HG03135 (cell line): ENCODE data around the gene OBSCN.
"Not testable (repeated sequence)": the region's sequence is repeated elsewhere in the genome, so short reads cannot be mapped to it uniquely, and the experiment has no call there.

Source experiments
- ATAC-seq: cut with Tn5 transposase; IDR thresholded peaks from one replicate; pipeline ENCODE4 v1.9.1; 2021; ENCODE audit warnings: mild to moderate bottlenecking, moderate library complexity; ENCODE audit not compliant: unreplicated experiment

Gene OBSCN

GRCh38 chr1:228225165-228225710 is 17.4 kb downstream of the OBSCN start:
- no peak for ATAC-seq

- ATAC-seq: no peak
These were observed 17.9 kb downstream of the OBSCN start for GRCh38 chr1:228225740-228226139.

- ATAC-seq: no peak
These were observed 18.5 kb downstream of the OBSCN start for GRCh38 chr1:228226141-228226874.

GRCh38 chr1:228226956-228227791 is 19.3 kb downstream of the OBSCN start:
- no peak for ATAC-seq

- ATAC-seq: not testable (repeated sequence)
These were observed 20.3 kb downstream of the OBSCN start for GRCh38 chr1:228228147-228228546.

- no peak for ATAC-seq
These were observed 20.8 kb downstream of the OBSCN start for GRCh38 chr1:228228601-228229074.

GRCh38 chr1:228231189-228231588 is 23.3 kb downstream of the OBSCN start:
- no peak for ATAC-seq

GRCh38 chr1:228233136-228233535 is 25.3 kb downstream of the OBSCN start:
- no peak for ATAC-seq

GRCh38 chr1:228234921-228235320 is 27.1 kb downstream of the OBSCN start:
- ATAC-seq: no peak

- ATAC-seq: no peak
These were observed 28.9 kb downstream of the OBSCN start for GRCh38 chr1:228236744-228237143.

GRCh38 chr1:228238007-228238406 is 30.2 kb downstream of the OBSCN start:
- ATAC-seq: no peak

- ATAC-seq: no peak
These were observed 30.6 kb downstream of the OBSCN start for GRCh38 chr1:228238461-228238860.

- ATAC-seq: no peak
These were observed 32.8 kb downstream of the OBSCN start for GRCh38 chr1:228240411-228241240.

- ATAC-seq: no peak
These were observed 33.4 kb downstream of the OBSCN start for GRCh38 chr1:228241259-228241658.

GRCh38 chr1:228242409-228242808 is 34.6 kb downstream of the OBSCN start:
- no peak for ATAC-seq

- ATAC-seq: no peak
These were observed 35.2 kb downstream of the OBSCN start for GRCh38 chr1:228243093-228243492.

- ATAC-seq: not testable (repeated sequence)
These were observed 36.1 kb downstream of the OBSCN start for GRCh38 chr1:228243989-228244388.

GRCh38 chr1:228245111-228245510 is 37.3 kb downstream of the OBSCN start:
- ATAC-seq: no peak

GRCh38 chr1:228246216-228246900 is 38.5 kb downstream of the OBSCN start:
- no peak for ATAC-seq
